ENCODE results near the gene ANP32B. TPM values are rescaled to one million over a fixed set of nuclear protein-coding genes. Genes with fewer than 3 reads are reported as not detected.

Gene ANP32B

DNA sequence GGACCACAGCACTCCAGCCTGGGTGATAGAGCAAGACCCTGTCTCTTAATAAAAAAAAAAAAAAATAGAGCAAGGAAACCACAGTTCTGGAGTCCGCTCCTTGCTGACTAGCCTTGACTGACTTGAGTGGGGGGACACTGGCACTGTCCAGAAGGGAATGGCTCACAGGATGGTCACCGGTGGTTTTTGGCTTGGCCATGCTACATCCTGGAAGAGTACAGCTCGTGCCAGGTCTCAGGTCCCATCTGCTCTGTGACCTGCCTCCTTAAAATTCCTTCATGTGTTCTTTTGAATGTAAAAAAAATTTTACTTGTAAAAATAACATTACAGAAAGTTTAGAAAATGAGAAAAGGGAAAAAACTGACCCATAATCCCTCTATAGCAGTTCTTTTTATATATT is 79.0 kb downstream of the ANP32B start:
- H3K9me3 ChIP-seq (ENCODE audit: control insufficient read depth, low read length): no peaks in the 10 kb centered on the region
- no peaks in the 10 kb centered on the region for H3K27me3 ChIP-seq (ENCODE audit: control insufficient read depth in 1 of 2, insufficient read depth in 1 of 2, low read length in 2 of 2)
- peaks cover 33 to 45% of the 10 kb centered on the region in 2 experiments for H3K36me3 ChIP-seq (ENCODE audit: control insufficient read depth in 1 of 2, insufficient read depth in 2 of 2, low read depth in 1 of 2, low read length in 2 of 2)
- 97% methylated on average over 2 of the region's 3 CpGs for WGBS
- no peak overlapping the region for H3K9ac ChIP-seq (ENCODE audit: low read length)
- no peak overlapping the region for H4K91ac ChIP-seq (ENCODE audit: low read length)
- no peak overlapping the region for H2AFZ ChIP-seq (ENCODE audit: low read depth, low read length)
- H3K14ac ChIP-seq (ENCODE audit: low read length in 2 of 2): no peak overlapping the region
- no peak overlapping the region for H2BK5ac ChIP-seq (ENCODE audit: low read depth, low read length, poor library complexity, severe bottlenecking)
- H3K18ac ChIP-seq (ENCODE audit: low read depth in 1 of 2, low read length in 2 of 2): no peak overlapping the region
- H3K4me2 ChIP-seq (ENCODE audit: low read length, poor library complexity, severe bottlenecking): no peak overlapping the region
- no peak overlapping the region for H2BK12ac ChIP-seq (ENCODE audit: low read length in 2 of 2)
- H4K8ac ChIP-seq (ENCODE audit: low read length): no peak overlapping the region
- H3K4ac ChIP-seq (ENCODE audit: low read depth in 1 of 2, low read length in 2 of 2): no peak overlapping the region
- peaks cover 26% of the 10 kb centered on the region for H3K79me1 ChIP-seq (replicated peaks; ENCODE audit: low read length, poor library complexity, severe bottlenecking)
- no peak overlapping the region for H2BK15ac ChIP-seq (ENCODE audit: low read depth, poor library complexity, severe bottlenecking)
- no peak overlapping the region for H3K27ac ChIP-seq (ENCODE audit: low read length, poor library complexity, severe bottlenecking)
- H3K23ac ChIP-seq (ENCODE audit: low read length in 2 of 2): no peak overlapping the region
- H2BK120ac ChIP-seq (ENCODE audit: low read depth, low read length): no peak overlapping the region
- peaks cover 9% of the 10 kb centered on the region for H3K4me1 ChIP-seq (ENCODE audit: control insufficient read depth, insufficient read depth, low read depth, low read length)
- no peak for DNase-seq
- H3K4me3 ChIP-seq (ENCODE audit: insufficient read depth in 1 of 2, low read depth in 1 of 2, low read length in 2 of 2): no peak overlapping the region
- H2AK5ac ChIP-seq (ENCODE audit: low read length, severe bottlenecking): no peak overlapping the region

DNA sequence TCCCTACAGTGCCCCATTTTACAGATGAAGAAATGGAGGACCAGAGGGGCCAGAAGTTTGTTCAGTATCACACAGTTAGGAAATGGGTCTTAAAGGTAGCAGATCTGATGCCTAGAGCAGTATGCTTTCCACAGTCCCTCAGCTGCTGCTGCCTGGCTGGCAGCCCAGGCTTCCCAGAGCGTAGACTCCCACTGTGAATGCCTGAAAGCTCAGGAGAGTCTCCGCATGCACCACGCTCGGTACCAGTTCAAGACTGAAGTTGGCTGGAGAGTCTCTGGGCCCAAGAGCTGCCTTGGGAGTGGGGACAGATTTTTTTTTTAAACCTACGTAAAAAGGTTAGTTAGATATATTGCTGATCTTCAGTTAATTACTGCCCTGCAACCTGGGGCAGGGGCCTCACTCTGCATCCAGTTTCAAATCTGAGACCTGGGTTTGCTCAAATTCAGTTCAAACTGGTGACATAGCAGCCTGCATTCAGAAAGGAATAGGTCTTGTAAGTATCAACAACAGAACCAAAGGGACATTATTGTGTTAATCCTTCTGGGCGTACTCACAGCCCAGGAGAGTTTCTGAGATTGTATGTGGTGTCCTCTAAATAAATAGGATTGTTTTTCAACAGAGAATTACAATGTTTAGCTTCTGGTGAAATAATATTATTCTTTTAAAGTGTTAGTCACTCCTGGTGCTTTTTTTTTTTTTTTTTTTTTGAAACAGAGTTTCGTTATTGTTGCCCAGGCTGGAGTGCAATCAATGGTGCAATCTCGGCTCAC is 81.7 kb downstream of the ANP32B start:
- peaks cover 31% of the 10 kb centered on the region for H3K79me1 ChIP-seq (replicated peaks; ENCODE audit: low read length, poor library complexity, severe bottlenecking)
- no peak overlapping the region for H3K4me3 ChIP-seq (ENCODE audit: insufficient read depth in 1 of 2, low read depth in 1 of 2, low read length in 2 of 2)
- H3K36me3 ChIP-seq (ENCODE audit: control insufficient read depth in 1 of 2, insufficient read depth in 2 of 2, low read depth in 1 of 2, low read length in 2 of 2): peaks cover 40 to 50% of the 10 kb centered on the region in 2 experiments
- no peak overlapping the region for H2BK120ac ChIP-seq (ENCODE audit: low read depth, low read length)
- no peak overlapping the region for H2BK15ac ChIP-seq (ENCODE audit: low read depth, poor library complexity, severe bottlenecking)
- no peak overlapping the region for H4K91ac ChIP-seq (ENCODE audit: low read length)
- H2AFZ ChIP-seq (ENCODE audit: low read depth, low read length): no peak overlapping the region
- no peak overlapping the region for H3K9ac ChIP-seq (ENCODE audit: low read length)
- no peaks in the 10 kb centered on the region for H3K9me3 ChIP-seq (ENCODE audit: control insufficient read depth, low read length)
- no peak overlapping the region for H3K23ac ChIP-seq (ENCODE audit: low read length in 2 of 2)
- H3K4me2 ChIP-seq (ENCODE audit: low read length, poor library complexity, severe bottlenecking): no peak overlapping the region
- no peak overlapping the region for H3K18ac ChIP-seq (ENCODE audit: low read depth in 1 of 2, low read length in 2 of 2)
- no peak for DNase-seq
- H2BK5ac ChIP-seq (ENCODE audit: low read depth, low read length, poor library complexity, severe bottlenecking): no peak overlapping the region
- H3K27ac ChIP-seq (ENCODE audit: low read length, poor library complexity, severe bottlenecking): peak overlapping the region; percentile 35
- H4K8ac ChIP-seq (ENCODE audit: low read length): no peak overlapping the region
- no peaks in the 10 kb centered on the region for H3K27me3 ChIP-seq (ENCODE audit: control insufficient read depth in 1 of 2, insufficient read depth in 1 of 2, low read length in 2 of 2)
- no peak overlapping the region for H2BK12ac ChIP-seq (ENCODE audit: low read length in 2 of 2)
- H2AK5ac ChIP-seq (ENCODE audit: low read length, severe bottlenecking): no peak overlapping the region
- H3K14ac ChIP-seq (ENCODE audit: low read length in 2 of 2): no peak overlapping the region
- 98% methylated on average over 6 of the region's 8 CpGs for WGBS
- peaks cover 7% of the 10 kb centered on the region for H3K4me1 ChIP-seq (ENCODE audit: control insufficient read depth, insufficient read depth, low read depth, low read length)
- no peak overlapping the region for H3K4ac ChIP-seq (ENCODE audit: low read depth in 1 of 2, low read length in 2 of 2)

Small RNAs within 50 kb of the gene (small RNA-seq; reads per million reads assigned to genes)
- gene RNU6-918P (ENCODE audit: low read depth): not detected

Measured in mesenchymal stem cell (in vitro differentiated cells and primary cell).